NOMO-1 treated with dmso at 0.1 percent for 144 hours (cell line): ENCODE measurements around the gene ADCK2.
"Not testable (repeated sequence)": the region's sequence is repeated elsewhere in the genome, so short reads cannot be mapped to it uniquely, and the experiment has no call there.

ENCODE experiments used
- DNase-seq: peaks from one replicate; lab custom pipeline; 2025; ENCODE audit not compliant: unreplicated experiment; lab: John Stamatoyannopoulos, UW

Gene ADCK2

GRCh38 chr7:140673774-140674155 is 1.0 kb downstream of the ADCK2 start:
- no peak for DNase-seq

- DNase-seq = no peak
Measured at GRCh38 chr7:140674356-140674800, 1.6 kb downstream of the ADCK2 start.

GRCh38 chr7:140674899-140675701 is 2.4 kb downstream of the ADCK2 start:
- no peak for DNase-seq

GRCh38 chr7:140675726-140676125 is 3.0 kb downstream of the ADCK2 start:
- DNase-seq = no peak

GRCh38 chr7:140676306-140676705 is 3.6 kb downstream of the ADCK2 start:
- DNase-seq = no peak

- DNase-seq = not testable (repeated sequence)
Measured at GRCh38 chr7:140676956-140677355, 4.2 kb downstream of the ADCK2 start.

- DNase-seq = no peak
Measured at GRCh38 chr7:140677496-140677895, 4.8 kb downstream of the ADCK2 start.

GRCh38 chr7:140678081-140678815 is 5.5 kb downstream of the ADCK2 start:
- DNase-seq = no peak

GRCh38 chr7:140678816-140679130 is 6.0 kb downstream of the ADCK2 start:
- no peak for DNase-seq

- DNase-seq = no peak
Measured at GRCh38 chr7:140679186-140679585, 6.4 kb downstream of the ADCK2 start.

- DNase-seq = no peak
Measured at GRCh38 chr7:140680886-140681285, 8.1 kb downstream of the ADCK2 start.

- no peak for DNase-seq
Measured at GRCh38 chr7:140681766-140682165, 9.0 kb downstream of the ADCK2 start.

- DNase-seq = no peak
Measured at GRCh38 chr7:140683657-140684056, 10.9 kb downstream of the ADCK2 start.

GRCh38 chr7:140684066-140684950 is 11.6 kb downstream of the ADCK2 start:
- no peak for DNase-seq

- DNase-seq = no peak
Measured at GRCh38 chr7:140685407-140686087, 12.8 kb downstream of the ADCK2 start.

- DNase-seq = no peak
Measured at GRCh38 chr7:140686921-140687320, 14.2 kb downstream of the ADCK2 start.

- DNase-seq = no peak
Measured at GRCh38 chr7:140688341-140688740, 15.6 kb downstream of the ADCK2 start.

GRCh38 chr7:140689199-140690152 is 16.7 kb downstream of the ADCK2 start:
- no peak for DNase-seq

GRCh38 chr7:140691376-140692045 is 18.8 kb downstream of the ADCK2 start:
- no peak for DNase-seq
